ENCODE measurements around the gene RNASE11.

The RNASE11 gene

DNA sequence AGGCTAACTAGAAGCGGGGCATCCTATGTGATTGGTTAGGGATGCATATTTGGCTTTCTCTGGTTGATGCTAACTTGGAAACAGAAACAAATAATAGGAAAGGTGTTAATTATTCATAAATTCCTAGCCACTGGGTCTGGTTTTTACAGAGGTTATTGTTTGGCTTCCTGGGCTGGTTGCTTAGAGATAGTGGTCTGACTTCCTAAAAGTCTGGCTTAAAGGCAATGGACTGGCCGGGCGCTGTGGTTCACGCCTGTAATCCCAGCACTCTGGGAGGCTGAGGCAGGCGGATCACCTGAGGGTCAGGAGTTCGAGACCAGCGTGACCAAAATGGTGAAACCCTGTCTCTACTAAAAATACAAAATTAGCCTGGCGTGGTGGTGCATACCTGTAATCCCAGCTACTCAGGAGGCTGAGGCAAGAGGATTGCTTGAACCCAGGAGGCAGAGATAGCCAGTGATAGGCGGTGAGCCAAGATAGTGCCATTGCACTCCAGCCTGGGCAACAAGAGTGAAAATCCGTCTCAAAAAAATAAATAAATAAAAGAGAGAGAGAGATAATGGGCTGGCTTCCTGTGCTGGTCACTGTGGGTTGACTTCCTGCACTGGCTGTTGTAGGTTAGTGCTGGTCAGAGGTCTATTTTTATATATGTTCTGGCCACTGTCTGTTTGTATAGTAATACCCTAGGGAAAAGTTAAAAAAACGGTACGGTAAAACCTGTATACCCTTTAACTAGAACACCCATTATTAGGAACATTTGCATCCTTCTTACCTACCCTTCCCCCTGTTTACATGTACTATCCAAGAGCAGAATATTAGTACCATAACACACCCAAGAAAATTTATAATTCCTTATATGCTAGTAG is 29.6 kb upstream of the RNASE11 start:
- Histone ChIP-seq H2AFZ (ENCODE audit: low read depth, low read length) (no peak overlapping the region), H4K20me1 (ENCODE audit: insufficient read depth, low read length) (peaks cover 5% of the 10 kb centered on the region), H3K4me3 (ENCODE audit: low read length) (no peak overlapping the region), H3K27me3 (ENCODE audit: low read depth, low read length) (no peaks in the 10 kb centered on the region), H3K9ac (ENCODE audit: low read length) (no peak overlapping the region), H3K4me1 (ENCODE audit: low read length) (peaks cover 31% of the 10 kb centered on the region), H3K9me3 (ENCODE audit: insufficient read depth, low read length) (no peaks in the 10 kb centered on the region), H3K4me2 (ENCODE audit: low read length) (peak overlapping the region; percentile 13), H3K79me2 (ENCODE audit: low read length) (no peaks in the 10 kb centered on the region), H3K27ac (ENCODE audit: low read length) (no peak overlapping the region), H3K36me3 (replicated peaks; ENCODE audit: low read depth, low read length) (no peaks in the 10 kb centered on the region)
- TF ChIP-seq EZH2phosphoT487 (IDR thresholded peaks at IDR 0.05; ENCODE audit: low read depth): no peak
- TF ChIP-seq, protein P1, sequence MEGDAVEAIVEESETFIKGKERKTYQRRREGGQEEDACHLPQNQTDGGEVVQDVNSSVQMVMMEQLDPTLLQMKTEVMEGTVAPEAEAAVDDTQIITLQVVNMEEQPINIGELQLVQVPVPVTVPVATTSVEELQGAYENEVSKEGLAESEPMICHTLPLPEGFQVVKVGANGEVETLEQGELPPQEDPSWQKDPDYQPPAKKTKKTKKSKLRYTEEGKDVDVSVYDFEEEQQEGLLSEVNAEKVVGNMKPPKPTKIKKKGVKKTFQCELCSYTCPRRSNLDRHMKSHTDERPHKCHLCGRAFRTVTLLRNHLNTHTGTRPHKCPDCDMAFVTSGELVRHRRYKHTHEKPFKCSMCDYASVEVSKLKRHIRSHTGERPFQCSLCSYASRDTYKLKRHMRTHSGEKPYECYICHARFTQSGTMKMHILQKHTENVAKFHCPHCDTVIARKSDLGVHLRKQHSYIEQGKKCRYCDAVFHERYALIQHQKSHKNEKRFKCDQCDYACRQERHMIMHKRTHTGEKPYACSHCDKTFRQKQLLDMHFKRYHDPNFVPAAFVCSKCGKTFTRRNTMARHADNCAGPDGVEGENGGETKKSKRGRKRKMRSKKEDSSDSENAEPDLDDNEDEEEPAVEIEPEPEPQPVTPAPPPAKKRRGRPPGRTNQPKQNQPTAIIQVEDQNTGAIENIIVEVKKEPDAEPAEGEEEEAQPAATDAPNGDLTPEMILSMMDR (IDR thresholded peaks at IDR 0.05; ENCODE audit: low read depth, low read length): no peak

DNA sequence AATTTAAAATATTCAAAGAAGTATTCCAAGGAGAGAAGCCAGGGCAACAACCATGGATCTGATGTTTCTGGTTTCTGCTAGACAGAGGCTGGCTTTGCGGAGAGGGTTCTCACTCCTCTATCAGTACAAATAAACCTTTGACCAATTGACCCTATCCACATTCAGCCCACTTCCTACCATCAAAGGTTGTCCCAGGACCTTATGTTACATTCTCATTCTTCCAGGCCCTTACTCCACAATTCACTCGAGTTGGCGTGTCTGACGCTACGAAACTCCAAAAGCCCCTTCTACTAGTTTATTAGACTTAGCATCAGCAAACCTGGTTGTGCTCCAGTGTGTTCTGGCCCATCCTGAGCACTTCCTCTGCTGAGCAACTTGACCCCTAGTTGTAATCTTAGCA is 28.2 kb upstream of the RNASE11 start:
- H2AFZ ChIP-seq (ENCODE audit: low read depth, low read length): no peak overlapping the region
- no peak overlapping the region for H3K4me2 ChIP-seq (ENCODE audit: low read length)
- H3K27ac ChIP-seq (ENCODE audit: low read length): no peak overlapping the region
- peaks cover 5% of the 10 kb centered on the region for H4K20me1 ChIP-seq (ENCODE audit: insufficient read depth, low read length)
- peaks cover 7% of the 10 kb centered on the region for H3K27me3 ChIP-seq (ENCODE audit: low read depth, low read length)
- H3K36me3 ChIP-seq (replicated peaks; ENCODE audit: low read depth, low read length): no peaks in the 10 kb centered on the region
- H3K79me2 ChIP-seq (ENCODE audit: low read length): no peaks in the 10 kb centered on the region
- no peak overlapping the region for H3K4me3 ChIP-seq (ENCODE audit: low read length)
- TF ChIP-seq EZH2phosphoT487 (IDR thresholded peaks at IDR 0.05; ENCODE audit: low read depth): no peak
- TF ChIP-seq, protein P1 (IDR thresholded peaks at IDR 0.05; ENCODE audit: low read depth, low read length): no peak
- H3K9me3 ChIP-seq (ENCODE audit: insufficient read depth, low read length): no peaks in the 10 kb centered on the region
- H3K4me1 ChIP-seq (ENCODE audit: low read length): peaks cover 40% of the 10 kb centered on the region
- no peak overlapping the region for H3K9ac ChIP-seq (ENCODE audit: low read length)

DNA sequence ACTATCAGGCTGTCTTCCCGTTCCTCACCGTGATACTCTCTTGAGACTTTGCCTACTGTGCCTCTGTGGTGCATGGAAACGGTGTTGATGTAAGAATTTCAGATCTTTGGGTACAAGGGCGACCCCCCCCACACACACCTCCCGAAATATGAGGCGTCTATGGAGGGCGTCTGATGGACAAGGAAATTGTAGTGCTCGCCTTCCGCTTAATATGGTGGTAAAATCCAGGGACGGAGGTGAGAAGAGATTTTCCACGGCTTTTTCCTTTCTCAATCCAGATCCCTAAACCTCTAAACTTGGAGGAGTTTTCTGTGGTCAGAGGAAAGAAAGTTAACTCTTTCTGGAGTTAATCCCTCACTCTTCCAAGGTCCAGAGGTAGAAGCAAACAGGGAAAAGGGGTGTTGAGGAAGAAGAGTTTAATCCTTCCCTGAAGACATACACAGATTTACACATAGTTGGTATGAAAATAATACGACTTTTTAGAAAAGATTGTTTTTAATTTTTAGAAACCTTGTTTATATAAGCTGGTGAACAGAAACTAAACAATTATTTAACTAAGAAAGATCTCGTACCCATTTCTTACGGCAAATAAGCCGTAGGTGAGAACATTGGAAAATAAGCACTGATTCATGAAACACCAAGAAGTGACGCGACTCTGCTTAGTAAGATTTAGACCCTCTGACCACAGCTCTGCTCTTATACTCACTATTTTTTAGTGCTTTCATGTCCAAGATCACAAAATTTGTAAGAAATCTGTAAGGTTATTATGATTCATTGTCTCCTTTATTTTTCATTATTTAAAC is 26.4 kb upstream of the RNASE11 start:
- peaks cover 10% of the 10 kb centered on the region for H3K27me3 ChIP-seq (ENCODE audit: low read depth, low read length)
- H4K20me1 ChIP-seq (ENCODE audit: insufficient read depth, low read length): peaks cover 5% of the 10 kb centered on the region
- TF ChIP-seq, protein P1 (IDR thresholded peaks at IDR 0.05; ENCODE audit: low read depth, low read length): no peak
- TF ChIP-seq EZH2phosphoT487 (IDR thresholded peaks at IDR 0.05; ENCODE audit: low read depth): no peak
- no peaks in the 10 kb centered on the region for H3K79me2 ChIP-seq (ENCODE audit: low read length)
- peak overlapping the region; percentile 66 for H3K9ac ChIP-seq (ENCODE audit: low read length)
- peak overlapping the region; percentile 76 for H3K27ac ChIP-seq (ENCODE audit: low read length)
- no peaks in the 10 kb centered on the region for H3K9me3 ChIP-seq (ENCODE audit: insufficient read depth, low read length)
- peak overlapping the region; percentile 87 for H3K4me2 ChIP-seq (ENCODE audit: low read length)
- no peaks in the 10 kb centered on the region for H3K36me3 ChIP-seq (replicated peaks; ENCODE audit: low read depth, low read length)
- H3K4me3 ChIP-seq (ENCODE audit: low read length): peak overlapping the region; percentile 84
- peak overlapping the region; percentile 71 for H2AFZ ChIP-seq (ENCODE audit: low read depth, low read length)
- H3K4me1 ChIP-seq (ENCODE audit: low read length): peaks cover 44% of the 10 kb centered on the region
